Left lobe of liver (tissue), 2 donors: ENCODE results near the gene JAK2. TPM values are rescaled to one million over a fixed set of nuclear protein-coding genes. Genes with fewer than 3 reads are reported as not detected.

ENCODE experiments used
- ATAC-seq: fragments of 200-7000 bp; cut with Tn5 transposase; one replicate; pipeline ENCODE4 v1.9.1; 2020; ENCODE audit warnings: mild to moderate bottlenecking, moderate library complexity
- DNase-seq: peaks from one replicate; pipeline ENCODE4 v3.0.0-alpha.2; 2020; ENCODE audit warnings: low spot score
- total RNA-seq: library from RNA; stranded (reverse); gene quantifications from one replicate; pipeline ENCODE4 v1.2.1, GENCODE V29; 2021
- donor health status: DM: no; HTN: no; CAD: no; lungs with moderate emphysema.
- donor health status: DM: no; HTN: yes; CAD: no.

Gene JAK2
- total RNA-seq, 1 donor from 2014 or later, result 3.9 TPM

DNA sequence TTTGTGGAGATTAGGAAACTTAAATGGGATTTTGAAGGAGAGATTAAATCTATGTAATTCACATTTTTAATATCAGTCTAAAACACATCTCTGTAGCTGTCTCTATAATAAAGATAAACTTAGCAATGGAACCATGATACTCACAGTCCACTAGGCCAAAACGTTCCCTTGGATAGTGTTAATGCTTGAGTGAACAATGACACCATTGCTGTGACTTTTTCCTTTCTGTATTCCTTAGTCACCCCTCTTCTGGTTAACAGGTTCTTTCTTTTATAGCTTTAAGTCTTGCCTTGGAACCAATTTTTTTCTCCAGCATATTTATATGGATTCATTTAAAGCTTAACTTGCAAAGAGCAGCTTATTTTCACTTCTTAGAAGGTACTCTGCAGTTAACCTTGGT lies 137.0 kb downstream of the JAK2 start:
- ATAC-seq, result no peak
- DNase-seq, result no peak

DNA sequence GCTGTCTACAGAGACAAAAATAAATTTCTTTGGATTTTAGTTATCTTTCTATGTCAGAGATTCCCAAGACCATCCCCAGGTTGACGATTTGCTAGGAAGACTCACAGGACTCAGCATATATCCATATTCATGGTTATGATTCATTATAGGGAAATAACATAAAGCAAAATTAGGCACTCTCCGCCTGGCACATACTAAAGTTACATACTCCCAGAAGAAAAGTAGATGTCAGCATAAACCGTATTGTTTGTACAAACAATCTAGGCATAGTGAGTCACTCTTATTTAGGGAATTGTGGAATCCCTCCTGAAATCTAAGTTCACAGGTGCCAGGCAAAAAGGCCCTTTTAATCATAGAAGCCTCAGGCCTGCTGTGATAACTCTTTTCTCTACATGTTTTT lies 137.4 kb downstream of the JAK2 start:
- no peak for ATAC-seq
- no peak for DNase-seq

- DNase-seq, result no peak
- ATAC-seq, result no peak
These were observed 155.1 kb downstream of the JAK2 start for GRCh38 chr9:5140151-5140550.

DNA sequence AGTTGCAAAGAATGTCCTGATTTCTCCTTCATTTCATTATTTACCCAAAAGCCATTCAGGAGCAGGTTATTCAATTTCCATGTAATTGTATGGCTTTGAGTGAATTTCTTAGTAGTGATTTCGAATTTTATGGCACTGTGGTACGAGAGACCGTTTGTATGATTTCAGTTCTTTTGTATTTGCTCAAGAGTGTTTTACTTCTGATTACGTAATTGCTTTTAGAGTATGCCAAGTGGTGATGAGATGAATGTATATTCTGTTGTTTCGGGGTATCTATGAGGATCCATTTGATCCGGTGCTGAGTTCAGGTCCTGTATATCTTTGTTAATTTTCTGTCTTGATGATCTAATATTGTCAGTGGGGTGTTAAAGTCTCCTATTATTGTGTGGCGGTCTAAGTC lies 159.1 kb downstream of the JAK2 start:
- DNase-seq (no peak), ATAC-seq (no peak)

DNA sequence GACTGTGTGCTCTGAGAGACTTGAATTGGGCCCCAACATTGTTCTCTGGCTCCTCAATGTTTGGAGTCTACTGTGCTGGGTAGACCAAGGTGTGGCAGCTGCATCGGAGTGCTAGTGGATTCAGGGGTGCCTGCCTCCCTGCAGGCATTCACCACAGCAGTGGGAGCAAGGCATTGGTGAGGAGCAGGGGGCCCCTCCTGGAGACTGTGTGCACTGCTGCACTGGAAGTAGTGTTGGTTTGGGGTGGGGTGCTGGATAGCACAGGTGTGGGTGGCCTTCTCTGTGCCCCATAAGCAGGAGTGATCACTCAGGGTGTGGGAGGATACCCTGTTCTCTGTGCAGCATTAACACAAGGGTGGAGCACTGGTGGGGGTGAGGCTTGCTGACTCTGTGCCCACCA lies 161.2 kb downstream of the JAK2 start:
- DNase-seq (no peak), ATAC-seq (no peak)

Other genes with a start within 250 kb of the JAK2 start
- gene AK3, start 244.1 kb upstream of the JAK2 start, total RNA-seq, result 108 TPM
- 48.8 TPM for gene RCL1, start 192.3 kb upstream of the JAK2 start, total RNA-seq
- not detected for gene INSL6, start 200.4 kb downstream of the JAK2 start, total RNA-seq
- gene INSL4, start 246.1 kb downstream of the JAK2 start, total RNA-seq, result not detected